Measurements from ENCODE around the gene ZFYVE27.

GRCh38 chr10:97782455-97783228 lies 45.7 kb downstream of the ZFYVE27 start:
- TF ChIP-seq POLR2AphosphoS5 (IDR thresholded peaks at IDR 0.05) (no peak), POLR2A (IDR thresholded peaks at IDR 0.05) (no peak), EP300 (IDR thresholded peaks at IDR 0.05) (no peak)
- TF ChIP-seq, protein P1, sequence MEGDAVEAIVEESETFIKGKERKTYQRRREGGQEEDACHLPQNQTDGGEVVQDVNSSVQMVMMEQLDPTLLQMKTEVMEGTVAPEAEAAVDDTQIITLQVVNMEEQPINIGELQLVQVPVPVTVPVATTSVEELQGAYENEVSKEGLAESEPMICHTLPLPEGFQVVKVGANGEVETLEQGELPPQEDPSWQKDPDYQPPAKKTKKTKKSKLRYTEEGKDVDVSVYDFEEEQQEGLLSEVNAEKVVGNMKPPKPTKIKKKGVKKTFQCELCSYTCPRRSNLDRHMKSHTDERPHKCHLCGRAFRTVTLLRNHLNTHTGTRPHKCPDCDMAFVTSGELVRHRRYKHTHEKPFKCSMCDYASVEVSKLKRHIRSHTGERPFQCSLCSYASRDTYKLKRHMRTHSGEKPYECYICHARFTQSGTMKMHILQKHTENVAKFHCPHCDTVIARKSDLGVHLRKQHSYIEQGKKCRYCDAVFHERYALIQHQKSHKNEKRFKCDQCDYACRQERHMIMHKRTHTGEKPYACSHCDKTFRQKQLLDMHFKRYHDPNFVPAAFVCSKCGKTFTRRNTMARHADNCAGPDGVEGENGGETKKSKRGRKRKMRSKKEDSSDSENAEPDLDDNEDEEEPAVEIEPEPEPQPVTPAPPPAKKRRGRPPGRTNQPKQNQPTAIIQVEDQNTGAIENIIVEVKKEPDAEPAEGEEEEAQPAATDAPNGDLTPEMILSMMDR (IDR thresholded peaks at IDR 0.05) = no peak

Data from sigmoid colon (tissue), 4 donors.